WERI-Rb-1 (cell line): ENCODE data around the gene PHLDB2.

Experiments used
- DNase-seq: peaks from one replicate; pipeline ENCODE4 v3.0.0-alpha.2; 2020
- H3K27ac ChIP-seq: fragments of 250-450 bp; sonication (Bioruptor Pico); 2 replicates; pipeline ENCODE4 v1.5.1; 2020; ENCODE audit warnings: mild to moderate bottlenecking, moderate library complexity
- H3K27me3 ChIP-seq: fragments of 250-450 bp; sonication (Bioruptor Pico); 2 replicates; pipeline ENCODE4 v1.5.1; 2021; ENCODE audit warnings: mild to moderate bottlenecking, low read depth, moderate library complexity; ENCODE audit not compliant: insufficient read depth, severe bottlenecking
- H3K36me3 ChIP-seq: fragments of 250-450 bp; sonication (Bioruptor Pico); 2 replicates; pipeline ENCODE4 v1.5.1; 2020; ENCODE audit warnings: mild to moderate bottlenecking, moderate library complexity
- H3K4me3 ChIP-seq: 2 replicates; pipeline ENCODE4 v1.5.1; 2011; ENCODE audit warnings: low read depth, mild to moderate bottlenecking, control low read depth, low read length
- H3K9me3 ChIP-seq: fragments of 250-450 bp; sonication (Bioruptor Pico); 2 replicates; pipeline ENCODE4 v1.5.1; 2021; ENCODE audit warnings: mild to moderate bottlenecking, moderate library complexity; ENCODE audit not compliant: severe bottlenecking
- TF ChIP-seq, protein P1 (sequence below): IDR thresholded peaks from 2 replicates; pipeline ENCODE4 v1.5.1; 2011; ENCODE audit warnings: low read depth, mild to moderate bottlenecking, control low read depth, inconsistent platforms, low read length

Gene PHLDB2

DNA sequence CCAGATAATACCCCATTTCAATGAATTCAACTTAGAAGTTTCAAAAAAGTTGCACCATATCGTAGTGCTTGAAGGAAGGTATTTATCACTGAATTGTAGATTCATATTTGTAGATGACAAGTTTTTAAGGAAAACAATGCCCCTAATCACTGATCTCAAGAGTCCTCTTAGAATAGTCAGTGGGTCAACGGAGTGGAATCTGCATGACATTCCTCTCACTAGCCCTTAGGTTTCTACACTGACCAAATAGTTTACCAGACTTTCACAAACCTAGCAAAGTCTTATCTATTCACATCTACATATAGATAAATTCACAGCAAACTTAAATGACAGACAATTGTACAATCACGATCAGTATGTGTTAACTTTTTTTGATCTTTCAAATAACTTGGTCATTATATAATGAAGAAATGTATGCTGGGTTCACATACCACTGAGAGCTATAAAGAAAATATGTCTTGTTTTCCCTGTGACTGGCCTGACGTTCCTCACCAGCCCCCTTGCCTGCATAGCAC is 35.7 kb upstream of the PHLDB2 start:
- Histone ChIP-seq H3K36me3 (no peaks in the 10 kb centered on the region), H3K9me3 (peaks cover 3% of the 10 kb centered on the region), H3K27ac (no peak overlapping the region), H3K4me3 (no peak overlapping the region), H3K27me3 (no peaks in the 10 kb centered on the region)
- no peak for DNase-seq
- TF ChIP-seq, protein P1, sequence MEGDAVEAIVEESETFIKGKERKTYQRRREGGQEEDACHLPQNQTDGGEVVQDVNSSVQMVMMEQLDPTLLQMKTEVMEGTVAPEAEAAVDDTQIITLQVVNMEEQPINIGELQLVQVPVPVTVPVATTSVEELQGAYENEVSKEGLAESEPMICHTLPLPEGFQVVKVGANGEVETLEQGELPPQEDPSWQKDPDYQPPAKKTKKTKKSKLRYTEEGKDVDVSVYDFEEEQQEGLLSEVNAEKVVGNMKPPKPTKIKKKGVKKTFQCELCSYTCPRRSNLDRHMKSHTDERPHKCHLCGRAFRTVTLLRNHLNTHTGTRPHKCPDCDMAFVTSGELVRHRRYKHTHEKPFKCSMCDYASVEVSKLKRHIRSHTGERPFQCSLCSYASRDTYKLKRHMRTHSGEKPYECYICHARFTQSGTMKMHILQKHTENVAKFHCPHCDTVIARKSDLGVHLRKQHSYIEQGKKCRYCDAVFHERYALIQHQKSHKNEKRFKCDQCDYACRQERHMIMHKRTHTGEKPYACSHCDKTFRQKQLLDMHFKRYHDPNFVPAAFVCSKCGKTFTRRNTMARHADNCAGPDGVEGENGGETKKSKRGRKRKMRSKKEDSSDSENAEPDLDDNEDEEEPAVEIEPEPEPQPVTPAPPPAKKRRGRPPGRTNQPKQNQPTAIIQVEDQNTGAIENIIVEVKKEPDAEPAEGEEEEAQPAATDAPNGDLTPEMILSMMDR, result no peak

- Histone ChIP-seq H3K36me3 (no peaks in the 10 kb centered on the region), H3K4me3 (no peak overlapping the region), H3K27me3 (no peaks in the 10 kb centered on the region), H3K9me3 (peaks cover 3% of the 10 kb centered on the region), H3K27ac (no peak overlapping the region)
- no peak for DNase-seq
- TF ChIP-seq, protein P1, result no peak
These were observed 34.7 kb upstream of the PHLDB2 start for GRCh38 chr3:111824351-111824750.

GRCh38 chr3:111827871-111828270 is 31.2 kb upstream of the PHLDB2 start:
- no peak for DNase-seq
- no peaks in the 10 kb centered on the region for H3K27me3 ChIP-seq
- H3K4me3 ChIP-seq, result no peak overlapping the region
- no peaks in the 10 kb centered on the region for H3K36me3 ChIP-seq
- TF ChIP-seq, protein P1, result no peak
- no peaks in the 10 kb centered on the region for H3K9me3 ChIP-seq
- no peak overlapping the region for H3K27ac ChIP-seq

GRCh38 chr3:111828530-111828929 is 30.5 kb upstream of the PHLDB2 start:
- Histone ChIP-seq H3K4me3 (no peak overlapping the region), H3K36me3 (no peaks in the 10 kb centered on the region), H3K9me3 (no peaks in the 10 kb centered on the region), H3K27me3 (no peaks in the 10 kb centered on the region), H3K27ac (no peak overlapping the region)
- no peak for DNase-seq
- TF ChIP-seq, protein P1, result no peak

DNA sequence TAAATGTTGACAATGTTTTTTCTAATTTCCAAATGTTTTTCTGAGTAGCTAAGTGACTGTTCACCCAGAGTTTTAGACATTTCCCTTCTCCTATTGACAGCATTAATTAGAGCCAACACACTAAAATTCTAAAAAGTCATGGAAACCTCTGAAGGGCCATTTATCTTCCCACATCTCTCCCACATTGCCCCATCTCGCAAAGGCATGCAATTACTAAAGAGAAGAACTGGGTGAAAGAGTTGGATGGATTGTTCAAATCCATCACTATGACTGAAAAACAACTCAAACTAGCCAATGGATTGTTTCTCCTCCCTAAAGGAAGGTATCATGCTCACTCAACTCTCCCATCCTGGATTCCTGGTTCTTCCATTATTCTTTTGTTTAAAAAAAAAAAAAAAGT is 30.0 kb upstream of the PHLDB2 start:
- Histone ChIP-seq H3K27me3 (no peaks in the 10 kb centered on the region), H3K9me3 (no peaks in the 10 kb centered on the region), H3K4me3 (no peak overlapping the region), H3K36me3 (no peaks in the 10 kb centered on the region), H3K27ac (no peak overlapping the region)
- TF ChIP-seq, protein P1, result no peak
- DNase-seq, result no peak

GRCh38 chr3:111831840-111832239 is 27.2 kb upstream of the PHLDB2 start:
- Histone ChIP-seq H3K4me3 (no peak overlapping the region), H3K9me3 (no peaks in the 10 kb centered on the region), H3K27ac (no peak overlapping the region), H3K27me3 (no peaks in the 10 kb centered on the region), H3K36me3 (no peaks in the 10 kb centered on the region)
- TF ChIP-seq, protein P1, result no peak
- DNase-seq, result no peak
